ENCODE measurements around the gene ALG14.

GRCh38 chr1:94979131-94979530 is 93.6 kb downstream of the ALG14 start:
- no peak for TF ChIP-seq PBX3 (IDR thresholded peaks at IDR 0.05)
- TF ChIP-seq CTCF (IDR thresholded peaks at IDR 0.05), result no peak
- no peak for TF ChIP-seq EP300 (IDR thresholded peaks at IDR 0.05; ENCODE audit: borderline replicate concordance in 1 of 2, low read depth in 1 of 2, low read length in 1 of 2)
- TF ChIP-seq MEF2A (IDR thresholded peaks at IDR 0.05; ENCODE audit: borderline replicate concordance, low read depth), result no peak

Measured in SK-N-SH (cell line).